ENCODE measurements around the gene FBXO42. TPM values are rescaled to one million over a fixed set of nuclear protein-coding genes. Genes with fewer than 3 reads are reported as not detected.

The FBXO42 gene
- total and polyA plus RNA-seq, 2 of the 8 experiments (the other 6 are each of a cell fraction or from before 2014, with no cell fraction given) = 15.1 to 17.0 TPM

- ChIA-PET POLR2A (ENCODE audit: partially characterized antibody) (no interaction called here), CTCF (ENCODE audit: partially characterized antibody) (no interaction called here)
- Histone ChIP-seq H3K9ac (replicated peaks in 1 of 4; ENCODE audit: extremely low read depth in 1 of 4, low read depth in 3 of 4, low read length in 3 of 4) (no peak overlapping the region), H2BK12ac (ENCODE audit: low read depth, low read length) (no peak overlapping the region), H3K4me3 (ENCODE audit: extremely low read depth in 1 of 4, insufficient read depth in 2 of 4, low read depth in 3 of 4, low read length in 4 of 4) (no peak overlapping the region), H3K23me2 (ENCODE audit: low read depth, low read length) (no peaks in the 10 kb centered on the region), H2BK20ac (ENCODE audit: low read length) (no peak overlapping the region), H2BK120ac (replicated peaks; ENCODE audit: low read depth, low read length) (no peak overlapping the region), H2AK5ac (ENCODE audit: low read depth, low read length) (no peak overlapping the region), H3K14ac (ENCODE audit: insufficient read length) (no peak overlapping the region), H3K79me2 (ENCODE audit: control insufficient read depth in 1 of 2, insufficient read depth in 2 of 2, low read length in 2 of 2) (peaks cover 3 to 23% of the 10 kb centered on the region in 2 experiments; a peak in 3 of 4 replicates), H3K56ac (replicated peaks; ENCODE audit: insufficient read length, low read depth, low read length) (no peak overlapping the region), H3K18ac (ENCODE audit: extremely low read depth, low read length) (no peak overlapping the region), H2BK15ac (ENCODE audit: low read length) (no peak overlapping the region), H3K23ac (ENCODE audit: insufficient read length) (no peak overlapping the region), H3K4me2 (ENCODE audit: insufficient read depth in 1 of 2, low read depth in 2 of 2, low read length in 2 of 2) (no peak overlapping the region; a peak in 1 of 4 replicates), H4K20me1 (replicated peaks in 1 of 2; ENCODE audit: control insufficient read depth in 1 of 2, insufficient read depth in 2 of 2, low read length in 2 of 2) (peaks cover 17 to 20% of the 10 kb centered on the region in 2 experiments), H3K36me3 (ENCODE audit: control insufficient read depth in 2 of 4, insufficient read depth in 4 of 4, low read length in 3 of 4) (peaks cover 3 to 19% (median 11%) of the 10 kb centered on the region in 4 experiments; a peak in 7 of 8 replicates), H3K27me3 (replicated peaks in 1 of 4; ENCODE audit: control insufficient read depth in 3 of 4, extremely low read depth in 1 of 4, insufficient read depth in 3 of 4, low read length in 3 of 4) (no peaks in the 10 kb centered on the region), H4K5ac (ENCODE audit: insufficient read length, low read depth, low read length) (no peak overlapping the region), H4K8ac (ENCODE audit: extremely low read depth, insufficient read depth, low read length) (no peak overlapping the region), H2BK5ac (ENCODE audit: low read depth, low read length) (no peak overlapping the region), H3K27ac (ENCODE audit: low read depth, low read length) (no peak overlapping the region), H2AFZ (ENCODE audit: low read length) (no peak overlapping the region), H4K91ac (replicated peaks; ENCODE audit: insufficient read length, low read length) (no peak overlapping the region), H3K4me1 (replicated peaks in 1 of 4; ENCODE audit: control insufficient read depth in 3 of 4, insufficient read depth in 4 of 4, low read length in 3 of 4) (peaks cover 2 to 16% (median 10%) of the 10 kb centered on the region in 4 experiments), H3K4ac (replicated peaks; ENCODE audit: insufficient read length, low read depth, low read length) (no peak overlapping the region), H3K9me3 (ENCODE audit: insufficient read depth in 2 of 2, low read depth in 1 of 2, low read length in 1 of 2) (no peaks in the 10 kb centered on the region), H3K79me1 (ENCODE audit: low read depth, low read length) (peaks cover 15% of the 10 kb centered on the region; the same call in 1 of the 2 replicates)
- FAIRE-seq (no peak), DNase-seq (ENCODE audit: low read depth in 1 of 2, low spot score in 2 of 2) (no peak)
- 87 to 100% methylated on average over 3 of the region's 5 CpGs for WGBS, 2 experiments (ENCODE audit: extremely low coverage in 1 of 2, insufficient coverage in 1 of 2, insufficient read length in 1 of 2, insufficient replicate concordance in 2 of 2, low coverage in 1 of 2, low lambda C conversion rate in 2 of 2, missing lambda C conversion rate in 1 of 2)
- TF ChIP-seq SIN3A (conservative IDR thresholded peaks at IDR 0.05 in 1 of 2, IDR thresholded peaks at IDR 0.05 in 1 of 2; ENCODE audit: low read depth in 1 of 2, low read length in 2 of 2) (no peak), HDAC2 (IDR thresholded peaks at IDR 0.05; ENCODE audit: borderline replicate concordance in 1 of 2, low read depth in 2 of 2, low read length in 2 of 2) (no peak), GABPA (IDR thresholded peaks at IDR 0.05; ENCODE audit: borderline replicate concordance, insufficient read depth, low read length) (no peak), KDM1A (IDR thresholded peaks at IDR 0.05; ENCODE audit: borderline replicate concordance, low read length) (no peak), TEAD4 (IDR thresholded peaks at IDR 0.05; ENCODE audit: low read depth, low read length) (no peak), BCL11A (IDR thresholded peaks at IDR 0.05; ENCODE audit: low read depth in 2 of 2, low read length in 2 of 2) (no peak), ATF2 (IDR thresholded peaks at IDR 0.05; ENCODE audit: low read length) (no peak), RFX5 (IDR thresholded peaks at IDR 0.05; ENCODE audit: borderline replicate concordance, low read depth, low read length) (no peak), GTF2F1 (IDR thresholded peaks at IDR 0.05; ENCODE audit: borderline replicate concordance, low read depth, low read length) (no peak), JUN (IDR thresholded peaks at IDR 0.05; ENCODE audit: low read depth, low read length) (no peak), FOSL1 (IDR thresholded peaks at IDR 0.05; ENCODE audit: insufficient read depth, low read depth, low read length) (no peak), CEBPB (IDR thresholded peaks at IDR 0.05; ENCODE audit: low read depth, low read length) (no peak)
These were observed 44.8 kb upstream of the FBXO42 start for GRCh38 chr1:16397120-16397519.
